Sigmoid colon (tissue), 7 donors: Measurements from ENCODE around the gene LAMA3. TPM values are rescaled to one million over a fixed set of nuclear protein-coding genes. Genes with fewer than 3 reads are reported as not detected.

ENCODE experiments used
- DNase-seq: peaks from one replicate; pipeline ENCODE4 v3.0.0-alpha.2; 2019
- H3K27ac ChIP-seq, 4 donors: fragments of 200-600 bp; sonication (generic); one replicate each; pipeline ENCODE4 v1.5.1; 2016 to 2019; ENCODE audit warnings: mild to moderate bottlenecking in 1 of 4
- H3K27me3 ChIP-seq, 3 donors: fragments of 200-600 bp; sonication (generic); one replicate each; pipeline ENCODE4 v1.5.1; 2019; ENCODE audit warnings: mild to moderate bottlenecking in 1 of 3
- H3K36me3 ChIP-seq, 4 donors: fragments of 200-600 bp; sonication (generic); one replicate each; pipeline ENCODE4 v1.5.1; 2016 to 2019
- H3K4me1 ChIP-seq, 4 donors: fragments of 200-600 bp; sonication (generic); one replicate each; pipeline ENCODE4 v1.5.1; 2017 to 2019
- H3K4me3 ChIP-seq, 4 donors: fragments of 200-600 bp; sonication (generic); one replicate each; pipeline ENCODE4 v1.5.1; 2017 to 2019; ENCODE audit warnings: mild to moderate bottlenecking in 2 of 4, moderate library complexity in 1 of 4
- H3K9me3 ChIP-seq, 4 donors: fragments of 200-600 bp in 3 of 4; sonication (generic) in 3 of 4; one replicate each; pipeline versions ENCODE4 v1.5.1 to v1.6.1; 2013 to 2019
- EP300 ChIP-seq, 4 donors: sonication (generic); formaldehyde crosslinking; IDR thresholded peaks; one replicate each; pipeline ENCODE4 v1.6.1; 2017; ENCODE audit warnings: antibody characterized with exemption in 4 of 4
- POLR2A ChIP-seq, 2 donors: fragments of 450-650 bp; IDR thresholded peaks; one replicate each; pipeline ENCODE4 v1.6.1; 2016; ENCODE audit warnings: antibody characterized with exemption in 2 of 2, mild to moderate bottlenecking in 2 of 2, moderate library complexity in 2 of 2
- POLR2AphosphoS5 ChIP-seq, 4 donors: sonication (generic); formaldehyde crosslinking; IDR thresholded peaks; one replicate each; pipeline ENCODE4 v1.6.1; 2017; ENCODE audit warnings: antibody characterized with exemption in 4 of 4
- WGBS, 2 donors: extraction: QIAGEN DNeasy Blood & Tissue Kit; methylation state at CpG; one replicate each; pipeline ENCODE4 v1.1.7; 2013; 5-methylcytosine and 5-hydroxymethylcytosine counted together
- intact Hi-C: fragments of 100-400 bp; cut with DNase I; formaldehyde crosslinking; loops from one replicate; pipeline ENCODE4 v1.15.1; 2023
- polyA plus RNA-seq, 3 donors: library from polyadenylated mRNA; stranded (reverse); fragments of 200-250 nt; gene quantifications; one replicate each; pipeline ENCODE4 v1.2.3, GENCODE V29; 2013
- total RNA-seq, 4 donors: library from RNA; depleted of rRNA; stranded (reverse); fragments of >200 nt; gene quantifications; one replicate each; pipeline ENCODE4 v1.1.0, GENCODE V29; 2016
- TF ChIP-seq, protein P1 (sequence below), 4 experiments: fragments of 450-650 bp in 3 of 4; fragments of 200-600 bp in 1 of 4; IDR thresholded peaks; one replicate each; pipeline ENCODE4 v1.5.1; 2016 to 2019; ENCODE audit warnings: antibody characterized with exemption in 4 of 4, mild to moderate bottlenecking in 3 of 4, moderate library complexity in 2 of 4
- donor health status: healthy with polysubstance abuse.
- donor health status: Bipolar disorder and iron deficiency.
- donor health status: healthy.

The LAMA3 gene
- total and polyA plus RNA-seq, 7 donors = 6.0 to 19.9 (median 14.1) TPM

DNA sequence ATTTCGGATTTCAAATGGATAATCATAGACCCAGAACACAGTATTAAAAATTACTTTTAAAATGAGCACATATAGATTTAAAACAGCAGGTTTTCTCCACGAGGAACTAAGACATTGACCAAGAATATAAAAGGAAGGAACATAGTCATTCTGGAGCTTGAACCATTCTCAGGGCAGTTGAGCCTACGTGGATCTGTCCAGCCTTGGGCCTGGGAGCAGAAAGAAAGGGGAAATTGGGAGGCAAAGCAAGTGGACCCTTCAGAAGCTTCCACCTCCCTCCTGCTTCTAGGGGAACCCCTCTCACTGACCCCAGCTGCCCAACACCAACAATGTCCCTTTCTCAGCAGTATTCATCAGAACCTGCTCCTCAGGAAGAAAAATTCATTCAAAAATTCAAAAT, 293.9 kb downstream of the LAMA3 start:
- TF ChIP-seq, protein P1, sequence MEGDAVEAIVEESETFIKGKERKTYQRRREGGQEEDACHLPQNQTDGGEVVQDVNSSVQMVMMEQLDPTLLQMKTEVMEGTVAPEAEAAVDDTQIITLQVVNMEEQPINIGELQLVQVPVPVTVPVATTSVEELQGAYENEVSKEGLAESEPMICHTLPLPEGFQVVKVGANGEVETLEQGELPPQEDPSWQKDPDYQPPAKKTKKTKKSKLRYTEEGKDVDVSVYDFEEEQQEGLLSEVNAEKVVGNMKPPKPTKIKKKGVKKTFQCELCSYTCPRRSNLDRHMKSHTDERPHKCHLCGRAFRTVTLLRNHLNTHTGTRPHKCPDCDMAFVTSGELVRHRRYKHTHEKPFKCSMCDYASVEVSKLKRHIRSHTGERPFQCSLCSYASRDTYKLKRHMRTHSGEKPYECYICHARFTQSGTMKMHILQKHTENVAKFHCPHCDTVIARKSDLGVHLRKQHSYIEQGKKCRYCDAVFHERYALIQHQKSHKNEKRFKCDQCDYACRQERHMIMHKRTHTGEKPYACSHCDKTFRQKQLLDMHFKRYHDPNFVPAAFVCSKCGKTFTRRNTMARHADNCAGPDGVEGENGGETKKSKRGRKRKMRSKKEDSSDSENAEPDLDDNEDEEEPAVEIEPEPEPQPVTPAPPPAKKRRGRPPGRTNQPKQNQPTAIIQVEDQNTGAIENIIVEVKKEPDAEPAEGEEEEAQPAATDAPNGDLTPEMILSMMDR (IDR thresholded peaks at IDR 0.05) = no peak
- DNase-seq = no peak
- Histone ChIP-seq H3K27ac (peak overlapping the region; percentile 74 to 84 (median 84)), H3K27me3 (no peaks in the 10 kb centered on the region), H3K36me3 (no peaks in the 10 kb centered on the region), H3K4me3 (no peak overlapping the region), H3K9me3 (no peaks in the 10 kb centered on the region), H3K4me1 (peaks cover 0 to 26% (median 23%) of the 10 kb centered on the region in 4 donors)
- 73 to 81% methylated on average over 3 of the region's 3 CpGs for WGBS, 2 donors
- intact Hi-C loops = no loop called here

GRCh38 chr18:23986600-23987359, 297.5 kb downstream of the LAMA3 start:
- intact Hi-C loops = no loop called here
- Histone ChIP-seq H3K27ac (no peak overlapping the region), H3K4me3 (no peak overlapping the region), H3K27me3 (no peaks in the 10 kb centered on the region), H3K9me3 (no peaks in the 10 kb centered on the region), H3K4me1 (peaks cover 0 to 16% (median 15%) of the 10 kb centered on the region in 4 donors), H3K36me3 (no peaks in the 10 kb centered on the region)
- TF ChIP-seq, protein P1 (IDR thresholded peaks at IDR 0.05) = no peak
- TF ChIP-seq POLR2AphosphoS5 (IDR thresholded peaks at IDR 0.05) = no peak
- TF ChIP-seq EP300 (IDR thresholded peaks at IDR 0.05) = no peak
- TF ChIP-seq POLR2A (IDR thresholded peaks at IDR 0.05) = no peak
- DNase-seq = no peak

DNA sequence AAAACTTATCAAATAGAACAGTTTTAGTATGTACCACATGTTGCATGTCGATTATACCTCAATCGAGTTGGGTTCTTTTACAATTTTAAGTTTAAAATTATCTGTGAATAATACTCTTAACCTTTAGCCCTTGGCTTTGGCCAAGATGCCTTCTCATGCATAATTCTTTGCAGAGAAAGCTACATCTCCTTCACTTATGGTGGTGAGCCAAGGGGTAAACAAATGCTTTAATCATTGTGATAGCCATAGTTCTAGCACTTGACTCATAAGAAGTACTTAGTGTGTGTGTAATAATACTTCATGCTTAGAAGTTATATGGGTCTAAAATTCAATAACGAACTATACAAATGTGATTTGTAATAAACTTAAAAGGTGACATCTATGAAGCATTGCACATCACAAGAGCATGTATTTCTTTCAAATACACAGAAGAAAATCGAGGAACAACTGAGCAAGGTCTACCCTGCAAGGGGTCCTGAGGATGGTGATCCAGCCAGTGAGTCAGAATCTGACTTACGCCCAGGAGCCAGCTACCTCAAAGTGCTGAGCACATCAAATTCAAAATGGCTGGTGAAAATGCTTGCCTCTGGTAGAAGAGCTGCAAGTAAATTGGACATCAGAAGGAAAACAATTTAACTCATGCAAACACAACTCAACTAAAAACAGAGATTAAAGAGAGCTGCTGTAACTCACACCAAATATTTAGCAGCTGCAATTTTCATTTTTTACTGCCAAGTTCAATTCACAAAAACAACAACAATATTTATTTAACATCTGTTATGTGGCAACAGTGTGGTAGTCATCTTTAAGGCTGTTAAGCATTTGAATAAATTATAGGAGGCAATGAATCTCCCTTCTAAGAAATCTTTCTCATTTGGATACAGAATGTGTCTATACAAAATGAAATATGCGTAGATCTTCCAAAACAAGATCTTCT, 301.5 kb downstream of the LAMA3 start:
- H3K27ac ChIP-seq = no peak overlapping the region
- TF ChIP-seq EP300 (IDR thresholded peaks at IDR 0.05) (no peak), POLR2AphosphoS5 (IDR thresholded peaks at IDR 0.05) (no peak), POLR2A (IDR thresholded peaks at IDR 0.05) (no peak)
- TF ChIP-seq, protein P1 (IDR thresholded peaks at IDR 0.05) = no peak
- no peak for DNase-seq
- no peaks in the 10 kb centered on the region for H3K27me3 ChIP-seq
- H3K36me3 ChIP-seq = no peaks in the 10 kb centered on the region
- H3K4me3 ChIP-seq = no peak overlapping the region
- intact Hi-C loops = no loop called here
- no peaks in the 10 kb centered on the region for H3K9me3 ChIP-seq
- H3K4me1 ChIP-seq = peaks cover 0 to 20% (median 16%) of the 10 kb centered on the region in 4 donors
- WGBS, 2 donors = 80 to 87% methylated on average over 6 of the region's 6 CpGs

GRCh38 chr18:23992089-23992940, 303.1 kb downstream of the LAMA3 start:
- Histone ChIP-seq H3K4me3 (no peak overlapping the region), H3K4me1 (peaks cover 0 to 20% (median 16%) of the 10 kb centered on the region in 4 donors), H3K27ac (peak overlapping the region in 2 of 4 donors; percentile 18 to 43), H3K27me3 (no peaks in the 10 kb centered on the region), H3K9me3 (no peaks in the 10 kb centered on the region), H3K36me3 (no peaks in the 10 kb centered on the region)
- TF ChIP-seq POLR2AphosphoS5 (IDR thresholded peaks at IDR 0.05) = no peak
- 76 to 89% methylated on average over 7 of the region's 7 CpGs for WGBS, 2 donors
- intact Hi-C loops = no loop called here
- no peak for DNase-seq
